HepG2 (cell line): Measurements from ENCODE around the gene NINL. TPM values are rescaled to one million over a fixed set of nuclear protein-coding genes. Genes with fewer than 3 reads are reported as not detected.
A peak's percentile ranks its signal among the peaks of the same experiment; 100 is the strongest.

ENCODE experiments used
- EHMT2 ChIP-seq: fragments of 200-600 bp; sonication (generic); IDR thresholded peaks from 2 replicates; pipeline ENCODE4 v1.7.0; 2017; ENCODE audit warnings: antibody characterized with exemption, low read depth, low read length, borderline replicate concordance
- HBP1 ChIP-seq: IDR thresholded peaks from 2 replicates; pipeline ENCODE4 v1.6.1; 2016; ENCODE audit warnings: low read depth, control low read depth
- HINFP ChIP-seq: sonication (generic); formaldehyde crosslinking; IDR thresholded peaks from 2 replicates; pipeline ENCODE4 v1.4.0; 2020; ENCODE audit warnings: low read depth, mild to moderate bottlenecking, missing genetic modification reagents
- HMG20B ChIP-seq: conservative IDR thresholded peaks from 2 replicates; pipeline ENCODE4 v1.6.1; 2016; ENCODE audit warnings: missing genetic modification reagents, missing compliant biosample characterization
- ONECUT2 ChIP-seq: sonication (generic); formaldehyde crosslinking; IDR thresholded peaks from 2 replicates; pipeline ENCODE4 v1.4.0; 2020; ENCODE audit warnings: missing genetic modification reagents
- RARG ChIP-seq: sonication (generic); formaldehyde crosslinking; IDR thresholded peaks from 2 replicates; pipeline ENCODE4 v1.4.0; 2020; ENCODE audit warnings: low read depth, mild to moderate bottlenecking, missing genetic modification reagents
- ZNF564 ChIP-seq: sonication (generic); formaldehyde crosslinking; IDR thresholded peaks from 2 replicates; pipeline ENCODE4 v1.8.1; 2023; ENCODE audit warnings: mild to moderate bottlenecking, missing genetic modification reagents
- polyA plus RNA-seq, 8 experiments: library from polyadenylated mRNA; depleted of rRNA in 3 of 8; stranded (reverse) in 7 of 8; unstranded in 1 of 8; fragments of >200 nt; fragmentation: Illumina TruSeq in 4 of 8; extraction: Trizol in 4 of 8; gene quantifications; 2 replicates each; pipeline versions ENCODE4 v1.2.1 to v1.2.3, GENCODE V29; 2011 to 2016; ENCODE audit warnings: low read depth in 4 of 8, missing spikeins in 1 of 8, mixed read lengths in 1 of 8; ENCODE audit not compliant: insufficient read depth in 1 of 8
- total RNA-seq, 5 experiments: library from RNA; depleted of rRNA; stranded (reverse); fragments of >200 nt; fragmentation: Illumina TruSeq; extraction: Trizol; gene quantifications; 2 replicates each; pipeline ENCODE4 v1.2.3, GENCODE V29; 2016; ENCODE audit warnings: low read depth in 1 of 5
- TF ChIP-seq, protein P1 (sequence below): sonication (generic); formaldehyde crosslinking; IDR thresholded peaks from 2 replicates; pipeline ENCODE4 v1.5.1; 2020; ENCODE audit warnings: missing genetic modification reagents, mild to moderate bottlenecking, borderline replicate concordance

NINL gene
- total and polyA plus RNA-seq, 2 of the 13 experiments (the other 11 are each of a cell fraction or from before 2014, with no cell fraction given), result 32.3 to 34.3 TPM

GRCh38 chr20:25549172-25549773, 36.1 kb downstream of the NINL start (continued):
- TF ChIP-seq, protein P1, sequence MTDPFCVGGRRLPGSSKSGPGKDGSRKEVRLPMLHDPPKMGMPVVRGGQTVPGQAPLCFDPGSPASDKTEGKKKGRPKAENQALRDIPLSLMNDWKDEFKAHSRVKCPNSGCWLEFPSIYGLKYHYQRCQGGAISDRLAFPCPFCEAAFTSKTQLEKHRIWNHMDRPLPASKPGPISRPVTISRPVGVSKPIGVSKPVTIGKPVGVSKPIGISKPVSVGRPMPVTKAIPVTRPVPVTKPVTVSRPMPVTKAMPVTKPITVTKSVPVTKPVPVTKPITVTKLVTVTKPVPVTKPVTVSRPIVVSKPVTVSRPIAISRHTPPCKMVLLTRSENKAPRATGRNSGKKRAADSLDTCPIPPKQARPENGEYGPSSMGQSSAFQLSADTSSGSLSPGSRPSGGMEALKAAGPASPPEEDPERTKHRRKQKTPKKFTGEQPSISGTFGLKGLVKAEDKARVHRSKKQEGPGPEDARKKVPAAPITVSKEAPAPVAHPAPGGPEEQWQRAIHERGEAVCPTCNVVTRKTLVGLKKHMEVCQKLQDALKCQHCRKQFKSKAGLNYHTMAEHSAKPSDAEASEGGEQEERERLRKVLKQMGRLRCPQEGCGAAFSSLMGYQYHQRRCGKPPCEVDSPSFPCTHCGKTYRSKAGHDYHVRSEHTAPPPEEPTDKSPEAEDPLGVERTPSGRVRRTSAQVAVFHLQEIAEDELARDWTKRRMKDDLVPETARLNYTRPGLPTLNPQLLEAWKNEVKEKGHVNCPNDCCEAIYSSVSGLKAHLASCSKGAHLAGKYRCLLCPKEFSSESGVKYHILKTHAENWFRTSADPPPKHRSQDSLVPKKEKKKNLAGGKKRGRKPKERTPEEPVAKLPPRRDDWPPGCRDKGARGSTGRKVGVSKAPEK, result no peak
- TF ChIP-seq HBP1 (CRISPR knock-in tag), result 0 out of 2 replicates have a peak, but pooled peaks have one; percentile 49
- TF ChIP-seq EHMT2, result no peak
- TF ChIP-seq ZNF564 (CRISPR knock-in tag), result no peak
- no peak for TF ChIP-seq HMG20B (CRISPR knock-in tag)
- TF ChIP-seq HINFP (CRISPR knock-in tag), result no peak
- peak; percentile 41; the same call in 1 of the 2 replicates for TF ChIP-seq ONECUT2 (CRISPR knock-in tag)
- no peak for TF ChIP-seq RARG (CRISPR knock-in tag)
- TF ChIP-seq, all 625 proteins: peak for 40
